Gastroesophageal sphincter (tissue), 3 donors: ENCODE results near the gene FDXACB1.

Experiments used
- CTCF ChIP-seq, 4 experiments: fragments of 200-600 bp in 2 of 4; fragments of 450-650 bp in 2 of 4; sonication (generic) in 1 of 4; IDR thresholded peaks; one replicate each; pipeline ENCODE4 v1.5.1; 2017 to 2019; ENCODE audit warnings: antibody characterized with exemption in 4 of 4, mild to moderate bottlenecking in 2 of 4, moderate library complexity in 2 of 4
- POLR2AphosphoS5 ChIP-seq: sonication (generic); formaldehyde crosslinking; IDR thresholded peaks from one replicate; pipeline ENCODE4 v1.6.1; 2017; ENCODE audit warnings: antibody characterized with exemption

- TF ChIP-seq CTCF (IDR thresholded peaks at IDR 0.05) (no peak), POLR2AphosphoS5 (no peak)
These were observed 49.6 kb downstream of the FDXACB1 start for GRCh38 chr11:111829185-111829968.
